Liver (tissue), 9 donors: ENCODE results near the gene STK33. TPM values are rescaled to one million over a fixed set of nuclear protein-coding genes. Genes with fewer than 3 reads are reported as not detected.

Experiments used
- DNase-seq: peaks from one replicate; pipeline ENCODE4 v3.0.0-alpha.2; 2017; ENCODE audit warnings: low spot score
- H3K27ac ChIP-seq, 2 donors: one replicate each; pipeline ENCODE4 v1.7.0; 2013; ENCODE audit warnings: inconsistent platforms in 2 of 2, low read length in 2 of 2, control low read depth in 1 of 2, low read depth in 1 of 2, mild to moderate bottlenecking in 1 of 2
- H3K27me3 ChIP-seq, 4 donors: one replicate each; pipeline versions ENCODE4 v1.6.1 to v1.7.0; 2013; ENCODE audit warnings: low read length in 3 of 4, inconsistent platforms in 1 of 4, mild to moderate bottlenecking in 1 of 4, moderate library complexity in 1 of 4; ENCODE audit not compliant: control insufficient read depth in 4 of 4, insufficient read depth in 4 of 4
- H3K36me3 ChIP-seq, 4 donors: one replicate each; pipeline versions ENCODE4 v1.6.1 to v1.7.0; 2013; ENCODE audit warnings: low read length in 3 of 4, mild to moderate bottlenecking in 3 of 4, low read depth in 1 of 4, moderate library complexity in 1 of 4; ENCODE audit not compliant: control insufficient read depth in 4 of 4, insufficient read depth in 3 of 4
- H3K4me1 ChIP-seq, 4 donors: one replicate each; pipeline versions ENCODE4 v1.6.1 to v1.7.0; 2013; ENCODE audit warnings: low read length in 3 of 4, mild to moderate bottlenecking in 3 of 4, moderate library complexity in 1 of 4; ENCODE audit not compliant: control insufficient read depth in 4 of 4, insufficient read depth in 4 of 4
- H3K4me3 ChIP-seq, 3 donors: one replicate each; pipeline versions ENCODE4 v1.6.1 to v1.7.0; 2013; ENCODE audit warnings: low read length in 3 of 3, control low read depth in 1 of 3, low read depth in 1 of 3, mild to moderate bottlenecking in 1 of 3
- H3K9ac ChIP-seq, 2 donors: one replicate each; pipeline ENCODE4 v1.7.0; 2013; ENCODE audit warnings: low read length in 2 of 2, mild to moderate bottlenecking in 2 of 2, moderate library complexity in 2 of 2, control low read depth in 1 of 2, low read depth in 1 of 2
- H3K9me3 ChIP-seq, 4 donors: one replicate each; pipeline versions ENCODE4 v1.6.1 to v1.7.0; 2013; ENCODE audit warnings: low read length in 3 of 4; ENCODE audit not compliant: control insufficient read depth in 4 of 4
- ATF3 ChIP-seq: IDR thresholded peaks from 2 replicates; pipeline ENCODE4 v1.6.1; 2016; ENCODE audit warnings: antibody characterized with exemption
- CTCF ChIP-seq: fragments of 150-350 bp; IDR thresholded peaks from 2 replicates; pipeline ENCODE4 v1.5.1; 2017; ENCODE audit warnings: improper control_type of control experiment, low read depth, low read length; ENCODE audit not compliant: missing input control
- EGR1 ChIP-seq, 2 donors: IDR thresholded peaks; 2 replicates each; pipeline ENCODE4 v1.6.1; 2016 to 2018; ENCODE audit warnings: antibody characterized with exemption in 2 of 2, low read depth in 2 of 2
- FOXA1 ChIP-seq: IDR thresholded peaks from 2 replicates; pipeline ENCODE4 v1.6.1; 2016; ENCODE audit warnings: antibody characterized with exemption
- FOXA2 ChIP-seq: IDR thresholded peaks from 2 replicates; pipeline ENCODE4 v1.6.1; 2016; ENCODE audit warnings: antibody characterized with exemption
- GABPA ChIP-seq, 2 donors: IDR thresholded peaks in 1 of 2; conservative IDR thresholded peaks in 1 of 2; 2 replicates each; pipeline ENCODE4 v1.6.1; 2016; ENCODE audit warnings: antibody characterized with exemption in 2 of 2, mild to moderate bottlenecking in 1 of 2, moderate library complexity in 1 of 2
- HNF4A ChIP-seq, 2 donors: conservative IDR thresholded peaks; 2 replicates each; pipeline ENCODE4 v1.6.1; 2016; ENCODE audit warnings: antibody characterized with exemption in 2 of 2, mild to moderate bottlenecking in 2 of 2
- JUND ChIP-seq, 2 donors: IDR thresholded peaks; 2 replicates each; pipeline ENCODE4 v1.6.1; 2016; ENCODE audit warnings: antibody characterized with exemption in 2 of 2
- NR2F2 ChIP-seq: IDR thresholded peaks from 2 replicates; pipeline ENCODE4 v1.6.1; 2016; ENCODE audit warnings: antibody characterized with exemption
- REST ChIP-seq: IDR thresholded peaks from 2 replicates; pipeline ENCODE4 v1.6.1; 2016; ENCODE audit warnings: antibody characterized with exemption, mild to moderate bottlenecking
- RXRA ChIP-seq, 2 donors: IDR thresholded peaks; 2 replicates each; pipeline ENCODE4 v1.6.1; 2017 to 2018; ENCODE audit warnings: antibody characterized with exemption in 2 of 2, mild to moderate bottlenecking in 1 of 2
- SP1 ChIP-seq: IDR thresholded peaks from 2 replicates; pipeline ENCODE4 v1.6.1; 2018; ENCODE audit warnings: antibody characterized with exemption, mild to moderate bottlenecking
- TAF1 ChIP-seq: conservative IDR thresholded peaks from 2 replicates; pipeline ENCODE4 v1.6.1; 2016; ENCODE audit warnings: antibody characterized with exemption, mild to moderate bottlenecking
- ZBTB33 ChIP-seq: IDR thresholded peaks from 2 replicates; pipeline ENCODE4 v1.6.1; 2016; ENCODE audit warnings: antibody characterized with exemption
- WGBS: extraction: QIAGEN DNeasy Blood & Tissue Kit; methylation state at CpG from one replicate; pipeline ENCODE4 v1.1.7; 2013; 5-methylcytosine and 5-hydroxymethylcytosine counted together
- polyA plus RNA-seq, 2 donors: library from polyadenylated mRNA; stranded (reverse) in 1 of 2; unstranded in 1 of 2; fragments of 200-250 nt in 1 of 2; fragments of >200 nt in 1 of 2; fragmentation: Nextera tagmentation in 1 of 2; extraction: Ambion mirVana in 1 of 2; gene quantifications; one replicate each; pipeline versions ENCODE4 v1.2.1 to v1.2.3, GENCODE V29; 2013 to 2015
- total RNA-seq, 2 donors: library from RNA; depleted of rRNA; stranded (reverse); fragments of >200 nt; gene quantifications; one replicate each; pipeline ENCODE4 v1.2.3, GENCODE V29; 2014
- donor health status: healthy.
- donor health status: healthy.
- donor health status: healthy.
- donor health status: healthy.
- donor health status: healthy.

STK33 gene
- total RNA-seq (1 to 10 TPM in 1 of 2 donors, under 1 TPM in 1; 0.67 to 1.1 TPM), polyA plus RNA-seq (under 1 TPM; 0.09 to 0.36 TPM)

GRCh38 chr11:8593935-8594909 lies at the start of gene STK33:
TSS of gene STK33 (minus strand) at chr11:8594228. CDS start at chr11:8474905, 119,323 bp downstream.
- peaks cover 3 to 6% (median 4%) of the 10 kb centered on the region in 4 donors for H3K4me1 ChIP-seq
- peaks cover 0 to 9% (median 2%) of the 10 kb centered on the region in 4 donors for H3K27me3 ChIP-seq
- H3K27ac ChIP-seq: no peak within 1 kb of the TSS
- DNase-seq: peak; percentile 53
- WGBS: 7% methylated on average over 55 of the region's 55 CpGs
- peak within 1 kb of the TSS in 2 of 3 donors; percentile 0 to 62 for H3K4me3 ChIP-seq
- TF ChIP-seq GABPA (IDR thresholded peaks at IDR 0.05 in 1 of 2, conservative IDR thresholded peaks at IDR 0.05 in 1 of 2): no peak
- TF ChIP-seq NR2F2: no peak
- TF ChIP-seq CTCF: no peak
- TF ChIP-seq SP1: no peak
- no peak for TF ChIP-seq FOXA1
- no peak for TF ChIP-seq JUND (IDR thresholded peaks at IDR 0.05)
- TF ChIP-seq HNF4A (conservative IDR thresholded peaks at IDR 0.05): no peak
- TF ChIP-seq TAF1: no peak
- TF ChIP-seq REST: no peak
- TF ChIP-seq RXRA (IDR thresholded peaks at IDR 0.05): no peak
- no peak within 1 kb of the TSS for H3K9ac ChIP-seq
- no peaks in the 10 kb centered on the region for H3K9me3 ChIP-seq
- H3K36me3 ChIP-seq: no peaks in the 10 kb centered on the region

- Histone ChIP-seq H3K9ac (no peak overlapping the region), H3K27ac (no peak overlapping the region), H3K4me1 (no peaks in the 10 kb centered on the region), H3K27me3 (no peaks in the 10 kb centered on the region), H3K9me3 (no peaks in the 10 kb centered on the region), H3K4me3 (no peak overlapping the region), H3K36me3 (peaks cover 17 to 82% (median 65%) of the 10 kb centered on the region in 4 donors)
- WGBS: 92% methylated on average over 5 of the region's 5 CpGs
- no peak for TF ChIP-seq JUND (IDR thresholded peaks at IDR 0.05)
- no peak for TF ChIP-seq TAF1
- no peak for TF ChIP-seq FOXA2
- TF ChIP-seq ATF3: no peak
- TF ChIP-seq EGR1 (IDR thresholded peaks at IDR 0.05; ENCODE audit: low read depth in 2 of 2): no peak
- no peak for TF ChIP-seq FOXA1
- no peak for TF ChIP-seq RXRA (IDR thresholded peaks at IDR 0.05)
- TF ChIP-seq ZBTB33: no peak
- no peak for DNase-seq
Measured at GRCh38 chr11:8642196-8642841, 48.3 kb upstream of the STK33 start.
